ENCODE data around the gene IQCN.

Gene IQCN

DNA sequence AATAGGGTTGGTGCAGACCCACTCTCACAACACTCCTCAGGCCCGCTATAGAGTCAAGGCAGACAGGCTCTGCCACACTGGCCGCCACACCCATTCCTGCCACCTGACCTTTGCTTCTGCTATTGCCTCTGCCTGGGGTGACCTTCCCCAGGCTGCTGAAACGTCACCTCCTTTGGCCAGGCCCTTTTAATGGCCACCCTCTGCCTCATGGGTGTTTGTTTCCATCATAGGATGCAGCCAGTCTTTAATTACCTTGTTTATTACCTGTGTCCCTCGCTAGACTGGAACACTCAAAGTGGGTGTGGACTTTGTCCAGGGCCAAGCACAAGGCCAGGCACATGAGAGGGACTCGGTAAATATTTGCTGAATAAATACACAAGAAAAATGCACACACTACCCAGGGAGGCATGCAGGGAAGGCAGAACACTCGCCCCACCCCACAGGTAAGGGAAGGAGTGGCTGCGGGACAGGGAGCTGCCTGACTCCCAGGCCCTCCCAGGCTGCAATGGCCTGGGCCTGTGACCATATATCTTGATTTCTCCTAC, 45.4 kb upstream of the IQCN start:
- TF ChIP-seq, protein P1, sequence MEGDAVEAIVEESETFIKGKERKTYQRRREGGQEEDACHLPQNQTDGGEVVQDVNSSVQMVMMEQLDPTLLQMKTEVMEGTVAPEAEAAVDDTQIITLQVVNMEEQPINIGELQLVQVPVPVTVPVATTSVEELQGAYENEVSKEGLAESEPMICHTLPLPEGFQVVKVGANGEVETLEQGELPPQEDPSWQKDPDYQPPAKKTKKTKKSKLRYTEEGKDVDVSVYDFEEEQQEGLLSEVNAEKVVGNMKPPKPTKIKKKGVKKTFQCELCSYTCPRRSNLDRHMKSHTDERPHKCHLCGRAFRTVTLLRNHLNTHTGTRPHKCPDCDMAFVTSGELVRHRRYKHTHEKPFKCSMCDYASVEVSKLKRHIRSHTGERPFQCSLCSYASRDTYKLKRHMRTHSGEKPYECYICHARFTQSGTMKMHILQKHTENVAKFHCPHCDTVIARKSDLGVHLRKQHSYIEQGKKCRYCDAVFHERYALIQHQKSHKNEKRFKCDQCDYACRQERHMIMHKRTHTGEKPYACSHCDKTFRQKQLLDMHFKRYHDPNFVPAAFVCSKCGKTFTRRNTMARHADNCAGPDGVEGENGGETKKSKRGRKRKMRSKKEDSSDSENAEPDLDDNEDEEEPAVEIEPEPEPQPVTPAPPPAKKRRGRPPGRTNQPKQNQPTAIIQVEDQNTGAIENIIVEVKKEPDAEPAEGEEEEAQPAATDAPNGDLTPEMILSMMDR (conservative IDR thresholded peaks at IDR 0.05; ENCODE audit: control insufficient read depth, insufficient read depth, low read depth, low read length) = no peak
- no peak for DNase-seq (ENCODE audit: low read depth)
- no peak overlapping the region for H3K4me3 ChIP-seq (ENCODE audit: control insufficient read depth, low read depth, low read length)

DNA sequence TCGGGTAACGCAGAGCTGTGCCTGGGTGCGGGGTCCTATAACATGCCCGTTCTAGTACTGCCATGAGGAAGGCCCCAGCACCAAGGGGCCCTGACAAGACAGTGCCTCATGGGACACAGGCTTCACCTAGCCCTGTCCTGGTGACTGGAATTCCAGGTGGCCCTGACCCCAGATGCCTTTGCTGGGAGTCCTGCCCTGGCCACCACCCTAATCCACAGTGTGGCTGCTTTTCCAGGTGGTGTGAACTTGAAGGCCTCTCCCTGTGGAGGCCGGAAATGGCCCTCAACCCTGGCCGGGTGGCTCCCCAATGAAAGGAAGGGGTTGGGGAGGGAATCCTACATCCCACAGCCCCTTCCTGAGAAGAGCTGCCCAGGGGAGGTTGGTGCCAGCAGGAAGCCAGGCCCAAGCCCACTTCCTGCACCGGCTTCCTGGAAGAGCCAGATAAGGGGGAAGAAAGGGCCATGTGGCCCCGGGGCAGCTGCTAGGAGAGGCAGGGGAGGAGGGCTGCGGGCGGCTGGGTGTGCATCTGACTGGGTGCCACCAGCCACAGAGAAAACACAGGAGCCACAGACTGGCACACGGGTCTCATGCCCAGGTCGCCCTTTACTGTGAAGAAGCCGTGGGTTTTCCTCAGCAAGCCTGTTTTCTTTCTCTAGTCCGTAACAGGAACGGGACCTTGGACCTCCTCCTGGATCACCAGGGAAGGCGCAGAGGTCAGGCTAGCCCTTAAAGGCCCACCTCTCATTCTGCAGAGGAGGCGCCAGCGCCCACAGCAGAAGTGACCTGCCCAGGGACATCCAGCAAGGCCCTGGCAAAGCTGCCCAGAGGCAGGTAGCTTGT, 43.9 kb upstream of the IQCN start:
- DNase-seq (ENCODE audit: low read depth) = no peak
- TF ChIP-seq, protein P1 (conservative IDR thresholded peaks at IDR 0.05; ENCODE audit: control insufficient read depth, insufficient read depth, low read depth, low read length) = no peak
- no peak overlapping the region for H3K4me3 ChIP-seq (ENCODE audit: control insufficient read depth, low read depth, low read length)

DNA sequence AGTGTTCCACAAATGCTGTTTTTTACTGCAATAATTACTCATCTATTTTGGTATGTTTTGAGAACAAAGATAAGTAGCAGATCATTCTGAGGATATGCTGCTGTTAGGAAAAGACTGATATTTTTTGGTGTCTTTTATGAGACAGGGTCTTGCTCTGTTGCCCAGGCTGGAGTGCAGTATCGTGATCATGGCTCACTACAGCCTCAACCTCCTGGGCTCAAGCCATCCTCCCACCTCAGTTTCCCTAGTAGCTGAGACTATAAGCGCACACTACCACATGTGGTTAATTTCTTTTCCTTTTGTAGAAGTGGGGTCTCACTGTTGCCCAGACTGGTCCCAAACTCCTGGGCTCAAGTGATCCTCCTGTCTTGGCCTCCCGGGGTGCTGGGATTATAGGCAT, 39.1 kb upstream of the IQCN start:
- TF ChIP-seq, protein P1 (conservative IDR thresholded peaks at IDR 0.05; ENCODE audit: control insufficient read depth, insufficient read depth, low read depth, low read length) = no peak
- no peak overlapping the region for H3K4me3 ChIP-seq (ENCODE audit: control insufficient read depth, low read depth, low read length)
- no peak for DNase-seq (ENCODE audit: low read depth)

DNA sequence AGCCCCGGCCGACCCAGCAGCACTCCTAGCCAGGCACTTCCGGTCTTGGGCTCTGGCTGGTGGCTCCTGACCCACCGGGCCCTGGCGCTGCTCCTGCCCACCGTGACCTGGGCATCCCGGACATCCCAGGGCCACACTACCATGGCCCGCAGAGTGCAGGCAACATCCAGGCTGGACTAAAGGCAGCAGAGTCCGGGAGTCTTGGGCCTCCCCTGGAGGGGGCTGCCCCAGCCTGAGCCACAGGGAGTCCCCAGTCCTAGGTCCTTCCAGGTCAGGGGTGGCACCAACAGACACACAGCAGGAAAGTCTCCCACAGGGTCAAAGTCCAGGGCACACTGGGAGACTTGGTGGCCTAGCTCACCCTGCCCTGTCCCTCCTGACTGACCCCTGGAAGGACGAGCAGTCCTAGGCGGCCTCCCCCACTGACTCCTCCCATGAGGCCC, 37.9 kb upstream of the IQCN start:
- no peak for DNase-seq (ENCODE audit: low read depth)
- no peak overlapping the region for H3K4me3 ChIP-seq (ENCODE audit: control insufficient read depth, low read depth, low read length)
- TF ChIP-seq, protein P1 (conservative IDR thresholded peaks at IDR 0.05; ENCODE audit: control insufficient read depth, insufficient read depth, low read depth, low read length) = no peak

DNA sequence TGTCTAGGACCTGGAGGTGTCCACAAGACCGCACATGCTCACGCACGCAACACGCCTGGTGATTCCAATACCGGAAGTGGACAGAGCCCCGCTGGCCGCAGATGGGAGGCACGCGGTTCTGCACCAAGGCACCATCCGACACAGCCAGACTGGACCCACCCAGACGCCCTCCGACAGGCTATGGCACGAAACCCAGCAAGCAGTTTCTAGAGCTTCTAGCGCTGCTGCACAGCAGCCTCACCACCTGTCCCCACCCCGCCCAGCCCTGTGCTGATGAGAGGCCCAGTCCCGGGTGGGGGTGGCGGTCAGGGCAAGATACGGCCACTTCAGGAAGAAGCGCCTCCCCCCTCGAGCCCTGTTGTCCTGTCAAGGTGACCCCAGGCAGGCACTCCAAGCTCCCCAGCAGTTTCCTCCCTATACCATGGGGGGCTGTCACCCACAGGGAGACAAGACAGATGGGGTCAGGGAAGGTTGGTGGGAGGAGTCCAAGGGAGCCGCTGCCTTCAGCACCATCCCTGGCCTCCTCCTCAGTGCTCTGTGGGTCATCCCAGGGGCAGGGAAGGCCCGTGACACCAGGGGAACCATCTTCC, 37.3 kb upstream of the IQCN start:
- H3K4me3 ChIP-seq (ENCODE audit: control insufficient read depth, low read depth, low read length) = no peak overlapping the region
- TF ChIP-seq, protein P1 (conservative IDR thresholded peaks at IDR 0.05; ENCODE audit: control insufficient read depth, insufficient read depth, low read depth, low read length) = no peak
- DNase-seq (ENCODE audit: low read depth) = no peak

DNA sequence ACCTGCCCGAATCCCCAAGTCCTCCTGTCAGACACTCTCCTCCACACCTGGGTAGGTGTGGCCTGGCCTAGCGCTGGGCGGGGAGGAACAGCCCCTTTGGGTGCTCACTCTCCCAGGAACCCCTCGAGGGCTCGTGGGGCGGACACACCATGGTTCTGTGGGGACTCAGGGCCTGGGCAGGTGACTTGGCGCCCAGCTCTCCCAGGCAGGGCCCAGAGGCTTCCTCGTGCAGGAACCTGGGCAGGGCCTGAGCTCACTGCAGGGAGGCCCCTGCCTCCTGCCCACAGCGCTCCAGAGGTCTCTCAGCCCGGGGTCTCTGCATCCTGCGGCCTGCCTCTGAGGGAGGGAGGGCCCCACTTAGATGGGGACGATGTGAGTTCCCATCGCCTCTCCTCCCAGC, 36.7 kb upstream of the IQCN start:
- no peak overlapping the region for H3K4me3 ChIP-seq (ENCODE audit: control insufficient read depth, low read depth, low read length)
- TF ChIP-seq, protein P1 (conservative IDR thresholded peaks at IDR 0.05; ENCODE audit: control insufficient read depth, insufficient read depth, low read depth, low read length) = no peak
- no peak for DNase-seq (ENCODE audit: low read depth)

Measured in fibroblast of mammary gland (primary cell).